ENCODE data around the gene DGKE. TPM values are rescaled to one million over a fixed set of nuclear protein-coding genes. Genes with fewer than 3 reads are reported as not detected.

The DGKE gene
- total and polyA plus RNA-seq, 2 of the 8 experiments (the other 6 are each of a cell fraction or from before 2014, with no cell fraction given) = 1.7 to 7.4 TPM

DNA sequence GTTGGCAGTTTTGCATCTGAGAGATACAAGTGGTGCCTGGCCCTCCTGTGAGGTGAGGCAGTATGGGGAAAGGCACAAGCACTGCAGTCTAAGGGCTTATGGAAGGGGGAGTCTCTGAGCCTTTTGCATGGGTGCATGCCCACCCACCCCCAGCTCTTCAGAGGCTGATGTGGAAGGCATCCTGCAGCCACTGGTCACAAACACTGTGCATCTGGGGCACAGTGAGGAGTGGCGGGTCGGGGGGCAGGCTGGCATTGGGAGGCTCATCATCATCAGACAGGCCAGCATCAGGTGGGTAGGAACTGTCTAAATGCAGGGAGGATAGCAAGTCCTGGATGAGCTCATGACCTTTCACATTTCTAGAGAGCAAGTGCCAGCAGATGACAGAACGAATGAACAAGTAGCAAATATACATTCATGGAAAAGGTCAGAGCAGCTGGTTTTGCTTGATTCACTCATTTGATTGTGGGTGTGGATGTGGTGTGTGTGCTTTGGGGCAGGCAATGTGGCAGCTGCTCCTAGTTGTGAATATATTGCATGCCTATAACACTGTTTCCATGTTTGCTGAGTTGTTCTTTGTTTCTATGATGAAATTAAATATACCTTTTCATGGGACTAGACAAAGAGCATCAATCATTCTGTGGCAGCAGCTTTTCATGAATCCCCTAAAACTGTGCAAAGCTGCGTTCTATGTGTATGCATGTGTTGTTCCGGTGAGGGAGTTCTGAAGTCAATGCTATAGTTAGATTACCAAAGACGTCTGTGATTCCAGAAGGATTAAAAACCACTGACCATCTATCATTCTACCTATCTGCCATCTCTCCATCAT, 50.7 kb downstream of the DGKE start:
- Histone ChIP-seq H3K79me2 (ENCODE audit: control insufficient read depth in 1 of 2, insufficient read depth in 2 of 2, low read length in 2 of 2) (no peaks in the 10 kb centered on the region), H3K4me3 (ENCODE audit: extremely low read depth in 1 of 4, insufficient read depth in 2 of 4, low read depth in 3 of 4, low read length in 4 of 4) (no peak overlapping the region), H3K27me3 (replicated peaks in 1 of 4; ENCODE audit: control insufficient read depth in 3 of 4, extremely low read depth in 1 of 4, insufficient read depth in 3 of 4, low read length in 3 of 4) (peaks cover 0 to 3% (median under 1%) of the 10 kb centered on the region in 4 experiments; a peak in 1 of 7 replicates), H3K23ac (ENCODE audit: insufficient read length) (no peak overlapping the region), H3K4ac (replicated peaks; ENCODE audit: insufficient read length, low read depth, low read length) (no peak overlapping the region), H4K5ac (ENCODE audit: insufficient read length, low read depth, low read length) (no peak overlapping the region), H2AFZ (ENCODE audit: low read length) (no peak overlapping the region), H3K79me1 (ENCODE audit: low read depth, low read length) (no peaks in the 10 kb centered on the region), H3K4me2 (ENCODE audit: insufficient read depth in 1 of 2, low read depth in 2 of 2, low read length in 2 of 2) (no peak overlapping the region), H4K91ac (replicated peaks; ENCODE audit: insufficient read length, low read length) (no peak overlapping the region), H3K23me2 (ENCODE audit: low read depth, low read length) (no peaks in the 10 kb centered on the region), H3K9me3 (ENCODE audit: insufficient read depth in 2 of 2, low read depth in 1 of 2, low read length in 1 of 2) (peaks cover 13 to 16% of the 10 kb centered on the region in 2 experiments), H2AK5ac (ENCODE audit: low read depth, low read length) (no peak overlapping the region), H2BK15ac (ENCODE audit: low read length) (no peak overlapping the region), H4K20me1 (replicated peaks in 1 of 2; ENCODE audit: control insufficient read depth in 1 of 2, insufficient read depth in 2 of 2, low read length in 2 of 2) (no peaks in the 10 kb centered on the region), H2BK5ac (ENCODE audit: low read depth, low read length) (no peak overlapping the region), H2BK120ac (replicated peaks; ENCODE audit: low read depth, low read length) (no peak overlapping the region), H3K18ac (ENCODE audit: extremely low read depth, low read length) (no peak overlapping the region), H4K8ac (ENCODE audit: extremely low read depth, insufficient read depth, low read length) (no peak overlapping the region), H3K14ac (ENCODE audit: insufficient read length) (no peak overlapping the region), H3K4me1 (replicated peaks in 1 of 4; ENCODE audit: control insufficient read depth in 3 of 4, insufficient read depth in 4 of 4, low read length in 3 of 4) (no peaks in the 10 kb centered on the region), H3K56ac (replicated peaks; ENCODE audit: insufficient read length, low read depth, low read length) (no peak overlapping the region), H3K9ac (replicated peaks in 1 of 4; ENCODE audit: extremely low read depth in 1 of 4, low read depth in 3 of 4, low read length in 3 of 4) (no peak overlapping the region), H3K36me3 (ENCODE audit: control insufficient read depth in 2 of 4, insufficient read depth in 4 of 4, low read length in 3 of 4) (peaks cover 0 to 8% (median 3%) of the 10 kb centered on the region in 4 experiments; a peak in 3 of 8 replicates), H2BK12ac (ENCODE audit: low read depth, low read length) (no peak overlapping the region), H2BK20ac (ENCODE audit: low read length) (no peak overlapping the region), H3K27ac (ENCODE audit: low read depth, low read length) (no peak overlapping the region)
- FAIRE-seq (no peak), DNase-seq (ENCODE audit: low read depth in 1 of 2, low spot score in 2 of 2) (no peak)
- ChIA-PET POLR2A (ENCODE audit: partially characterized antibody) (interaction anchor here (1.9 kb wide), 1 partner anchor 10 kb away, joined by 4 read pairs; no protein-coding TSS in a partner anchor), CTCF (ENCODE audit: partially characterized antibody) (interaction anchor here (1.0 to 1.9 kb wide), 4 partner anchors 10 to 66 kb away, joined by 3 to 7 read pairs (median 4); no protein-coding TSS in a partner anchor)
- 94% methylated on average over 6 of the region's 6 CpGs; no CpG with 5 or more reads in 1 of the 2 experiments for WGBS, 2 experiments (ENCODE audit: extremely low coverage in 1 of 2, insufficient coverage in 1 of 2, insufficient read length in 1 of 2, insufficient replicate concordance in 2 of 2, low coverage in 1 of 2, low lambda C conversion rate in 2 of 2, missing lambda C conversion rate in 1 of 2)
- TF ChIP-seq GABPA (IDR thresholded peaks at IDR 0.05; ENCODE audit: borderline replicate concordance, insufficient read depth, low read length) (no peak), EZH2 (IDR thresholded peaks at IDR 0.05; ENCODE audit: low read depth, low read length, severe bottlenecking) (no peak), SIN3A (conservative IDR thresholded peaks at IDR 0.05 in 1 of 2, IDR thresholded peaks at IDR 0.05 in 1 of 2; ENCODE audit: low read depth in 1 of 2, low read length in 2 of 2) (no peak), BCL11A (IDR thresholded peaks at IDR 0.05; ENCODE audit: low read depth in 2 of 2, low read length in 2 of 2) (no peak), FOSL1 (IDR thresholded peaks at IDR 0.05; ENCODE audit: insufficient read depth, low read depth, low read length) (no peak), SUZ12 (IDR thresholded peaks at IDR 0.05; ENCODE audit: low read length) (no peak), TEAD4 (IDR thresholded peaks at IDR 0.05; ENCODE audit: low read depth, low read length) (no peak), BRCA1 (IDR thresholded peaks at IDR 0.05; ENCODE audit: low read depth, low read length) (no peak)
- TF ChIP-seq, protein P1, sequence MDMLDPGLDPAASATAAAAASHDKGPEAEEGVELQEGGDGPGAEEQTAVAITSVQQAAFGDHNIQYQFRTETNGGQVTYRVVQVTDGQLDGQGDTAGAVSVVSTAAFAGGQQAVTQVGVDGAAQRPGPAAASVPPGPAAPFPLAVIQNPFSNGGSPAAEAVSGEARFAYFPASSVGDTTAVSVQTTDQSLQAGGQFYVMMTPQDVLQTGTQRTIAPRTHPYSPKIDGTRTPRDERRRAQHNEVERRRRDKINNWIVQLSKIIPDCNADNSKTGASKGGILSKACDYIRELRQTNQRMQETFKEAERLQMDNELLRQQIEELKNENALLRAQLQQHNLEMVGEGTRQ (IDR thresholded peaks at IDR 0.05; ENCODE audit: low read length) = no peak
